SH-SY5Y (cell line): Measurements from ENCODE around the gene GOSR2.

ENCODE experiments used
- GATA2 ChIP-seq: IDR thresholded peaks from 2 replicates; pipeline ENCODE4 v1.6.1; 2011; ENCODE audit warnings: mild to moderate bottlenecking, low read depth, low read length
- GATA3 ChIP-seq: IDR thresholded peaks from 2 replicates; pipeline ENCODE4 v1.6.1; 2011; ENCODE audit warnings: low read depth, mild to moderate bottlenecking, low read length, moderate library complexity

DNA sequence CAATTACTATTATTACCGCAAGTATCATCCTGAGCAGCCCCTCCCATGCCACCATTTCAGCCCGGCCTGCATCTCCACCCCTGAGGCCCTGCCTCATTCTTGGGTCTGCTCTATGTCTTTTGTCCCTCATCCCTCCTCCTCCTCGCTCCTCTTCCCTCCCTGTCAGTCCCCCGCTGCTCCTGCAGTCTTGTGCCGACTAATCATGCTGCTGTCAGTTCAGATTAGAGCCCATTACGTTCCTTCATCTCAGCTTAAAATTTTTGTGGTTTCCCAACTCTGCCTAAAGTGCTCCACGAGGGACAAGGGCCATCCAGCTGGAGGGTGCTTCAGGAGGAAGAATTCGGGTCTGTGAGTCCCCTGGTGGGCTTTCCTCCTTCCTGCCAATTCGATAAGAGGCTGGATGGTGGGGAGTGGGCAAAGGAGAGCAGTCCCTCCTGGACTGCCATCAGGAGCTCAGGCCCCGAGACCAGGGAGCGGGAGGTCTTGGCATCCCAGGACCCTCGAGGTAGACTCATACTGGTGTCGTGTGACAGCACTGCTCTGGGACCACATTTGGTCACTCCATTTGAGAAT lies 32.9 kb upstream of the GOSR2 start:
- TF ChIP-seq GATA2 (no peak), GATA3 (no peak)
